Measurements from ENCODE around the gene SLC1A1. TPM values are rescaled to one million over a fixed set of nuclear protein-coding genes. Genes with fewer than 3 reads are reported as not detected.

SLC1A1 gene
- total RNA-seq, 1 donor from 2014 or later = 0.10 TPM

DNA sequence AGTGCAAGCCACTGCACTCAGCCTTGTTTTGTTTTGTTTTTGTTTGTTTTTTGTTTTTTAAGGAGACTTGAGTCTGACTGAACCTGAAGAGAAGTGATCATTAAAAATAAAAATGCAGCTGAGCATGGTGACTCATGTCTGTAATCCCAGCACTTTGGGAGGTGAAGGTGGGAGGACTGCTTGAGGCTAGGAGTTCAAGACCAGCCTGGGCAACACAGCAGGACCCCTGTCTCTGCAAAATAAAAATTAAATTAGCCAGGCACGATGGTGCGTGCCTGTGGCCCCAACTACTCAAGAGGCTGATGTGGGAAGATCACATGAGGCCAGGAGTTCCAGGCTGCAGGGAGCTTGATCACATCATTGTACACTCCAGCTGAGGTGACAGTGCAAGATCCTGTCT is 6.2 kb downstream of the SLC1A1 start:
- no peaks in the 10 kb centered on the region for H3K36me3 Mint-ChIP-seq (ENCODE audit: unreplicated experiment)
- TF ChIP-seq, protein P1, sequence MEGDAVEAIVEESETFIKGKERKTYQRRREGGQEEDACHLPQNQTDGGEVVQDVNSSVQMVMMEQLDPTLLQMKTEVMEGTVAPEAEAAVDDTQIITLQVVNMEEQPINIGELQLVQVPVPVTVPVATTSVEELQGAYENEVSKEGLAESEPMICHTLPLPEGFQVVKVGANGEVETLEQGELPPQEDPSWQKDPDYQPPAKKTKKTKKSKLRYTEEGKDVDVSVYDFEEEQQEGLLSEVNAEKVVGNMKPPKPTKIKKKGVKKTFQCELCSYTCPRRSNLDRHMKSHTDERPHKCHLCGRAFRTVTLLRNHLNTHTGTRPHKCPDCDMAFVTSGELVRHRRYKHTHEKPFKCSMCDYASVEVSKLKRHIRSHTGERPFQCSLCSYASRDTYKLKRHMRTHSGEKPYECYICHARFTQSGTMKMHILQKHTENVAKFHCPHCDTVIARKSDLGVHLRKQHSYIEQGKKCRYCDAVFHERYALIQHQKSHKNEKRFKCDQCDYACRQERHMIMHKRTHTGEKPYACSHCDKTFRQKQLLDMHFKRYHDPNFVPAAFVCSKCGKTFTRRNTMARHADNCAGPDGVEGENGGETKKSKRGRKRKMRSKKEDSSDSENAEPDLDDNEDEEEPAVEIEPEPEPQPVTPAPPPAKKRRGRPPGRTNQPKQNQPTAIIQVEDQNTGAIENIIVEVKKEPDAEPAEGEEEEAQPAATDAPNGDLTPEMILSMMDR (IDR thresholded peaks at IDR 0.05; ENCODE audit: partially characterized antibody, unreplicated experiment) = no peak
- no peak for DNase-seq
- H3K4me1 Mint-ChIP-seq (ENCODE audit: low read depth, unreplicated experiment) = no peaks in the 10 kb centered on the region
- no peak overlapping the region for H3K4me3 Mint-ChIP-seq (ENCODE audit: unreplicated experiment)
- peaks cover 6% of the 10 kb centered on the region for H3K27me3 Mint-ChIP-seq (ENCODE audit: unreplicated experiment)
- H3K9me3 Mint-ChIP-seq (ENCODE audit: unreplicated experiment) = peaks cover 3% of the 10 kb centered on the region
- no peak overlapping the region for H3K27ac Mint-ChIP-seq (ENCODE audit: unreplicated experiment)

DNA sequence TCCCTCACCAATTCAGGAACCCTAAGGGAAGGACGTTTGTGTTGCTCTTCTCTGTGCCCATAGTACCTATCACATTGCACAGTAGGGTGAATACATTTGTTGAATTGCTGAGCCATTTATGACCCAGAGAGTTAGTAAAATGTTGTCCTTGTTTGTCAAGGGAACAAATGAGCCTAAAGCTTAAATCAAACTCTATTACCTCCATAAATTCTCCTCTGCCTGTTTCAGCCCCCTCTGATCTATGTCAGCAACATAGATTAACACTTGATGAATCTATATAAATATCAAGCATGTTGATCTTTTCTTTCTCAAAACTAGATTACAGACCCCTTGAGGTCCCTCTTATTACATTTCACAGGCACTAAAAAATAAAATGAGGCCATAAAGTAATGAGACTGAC is 7.1 kb downstream of the SLC1A1 start:
- peaks cover 3% of the 10 kb centered on the region for H3K9me3 Mint-ChIP-seq (ENCODE audit: unreplicated experiment)
- DNase-seq = no peak
- H3K36me3 Mint-ChIP-seq (ENCODE audit: unreplicated experiment) = no peaks in the 10 kb centered on the region
- no peaks in the 10 kb centered on the region for H3K27me3 Mint-ChIP-seq (ENCODE audit: unreplicated experiment)
- TF ChIP-seq, protein P1 (IDR thresholded peaks at IDR 0.05; ENCODE audit: partially characterized antibody, unreplicated experiment) = no peak
- H3K4me1 Mint-ChIP-seq (ENCODE audit: low read depth, unreplicated experiment) = no peaks in the 10 kb centered on the region
- H3K4me3 Mint-ChIP-seq (ENCODE audit: unreplicated experiment) = no peak overlapping the region
- H3K27ac Mint-ChIP-seq (ENCODE audit: unreplicated experiment) = no peak overlapping the region

DNA sequence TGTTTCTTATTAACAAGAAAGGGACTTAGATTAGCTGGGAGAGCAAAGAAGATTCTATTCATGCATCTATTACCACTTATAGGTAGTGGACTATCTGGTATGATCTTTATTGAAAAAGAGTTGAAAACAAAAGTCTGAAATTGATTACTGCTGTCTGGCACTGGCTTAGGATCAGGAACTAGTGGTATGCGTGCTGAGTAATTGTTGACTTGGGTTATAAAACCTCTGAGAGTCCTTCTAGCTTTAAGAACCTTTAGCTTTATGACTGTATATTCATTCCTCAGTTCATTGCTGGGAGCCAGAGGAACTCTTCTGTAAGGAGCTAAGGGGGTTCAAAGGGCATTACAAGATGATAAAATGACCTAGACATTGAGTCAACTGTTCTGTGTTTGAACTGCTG is 7.6 kb downstream of the SLC1A1 start:
- DNase-seq = no peak
- no peak overlapping the region for H3K4me3 Mint-ChIP-seq (ENCODE audit: unreplicated experiment)
- TF ChIP-seq, protein P1 (IDR thresholded peaks at IDR 0.05; ENCODE audit: partially characterized antibody, unreplicated experiment) = no peak
- peaks cover 3% of the 10 kb centered on the region for H3K9me3 Mint-ChIP-seq (ENCODE audit: unreplicated experiment)
- H3K36me3 Mint-ChIP-seq (ENCODE audit: unreplicated experiment) = no peaks in the 10 kb centered on the region
- H3K4me1 Mint-ChIP-seq (ENCODE audit: low read depth, unreplicated experiment) = no peaks in the 10 kb centered on the region
- no peaks in the 10 kb centered on the region for H3K27me3 Mint-ChIP-seq (ENCODE audit: unreplicated experiment)
- no peak overlapping the region for H3K27ac Mint-ChIP-seq (ENCODE audit: unreplicated experiment)

DNA sequence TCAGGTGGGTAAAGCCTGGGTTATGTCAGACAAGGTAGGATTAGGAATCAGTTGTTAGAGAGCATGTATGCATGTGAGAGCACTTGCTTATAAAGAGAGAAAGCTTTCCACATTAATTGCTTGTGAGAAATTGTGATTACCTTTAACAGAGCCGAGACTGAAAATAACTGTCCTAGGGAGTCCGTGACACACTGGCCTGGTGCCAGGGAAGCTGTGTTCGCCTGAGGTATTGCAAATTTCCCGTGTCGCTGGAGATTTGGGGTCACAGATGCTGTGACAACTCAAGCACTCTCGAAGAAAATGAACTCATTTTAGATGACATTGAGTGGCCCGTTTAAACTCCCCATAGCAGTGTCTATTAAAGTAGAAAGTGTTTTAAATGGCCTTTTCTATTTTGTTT is 9.6 kb downstream of the SLC1A1 start:
- Mint-ChIP-seq H3K4me3 (ENCODE audit: unreplicated experiment) (no peak overlapping the region), H3K36me3 (ENCODE audit: unreplicated experiment) (no peaks in the 10 kb centered on the region), H3K27me3 (ENCODE audit: unreplicated experiment) (no peaks in the 10 kb centered on the region), H3K27ac (ENCODE audit: unreplicated experiment) (no peak overlapping the region), H3K9me3 (ENCODE audit: unreplicated experiment) (peaks cover 3% of the 10 kb centered on the region), H3K4me1 (ENCODE audit: low read depth, unreplicated experiment) (no peaks in the 10 kb centered on the region)
- TF ChIP-seq, protein P1 (IDR thresholded peaks at IDR 0.05; ENCODE audit: partially characterized antibody, unreplicated experiment) = no peak
- no peak for DNase-seq

DNA sequence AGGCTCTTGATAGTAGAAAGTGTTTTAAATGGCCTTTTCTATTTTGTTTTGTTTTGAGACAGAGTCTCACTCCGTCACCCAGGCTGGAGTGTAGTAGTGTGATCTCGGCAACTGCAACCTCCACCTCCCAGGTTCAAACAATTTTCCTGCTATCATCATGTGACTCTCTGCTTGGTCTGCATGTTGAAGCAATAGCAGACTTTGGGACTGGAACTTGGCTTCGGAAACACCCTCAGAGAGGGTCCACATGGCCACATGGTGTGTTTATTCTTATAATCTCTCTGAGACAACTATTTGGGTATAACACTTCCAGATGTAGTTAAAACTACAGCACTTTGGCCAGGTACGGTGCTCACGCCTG is 10.9 kb downstream of the SLC1A1 start:
- Mint-ChIP-seq H3K4me3 (ENCODE audit: unreplicated experiment) (no peak overlapping the region), H3K9me3 (ENCODE audit: unreplicated experiment) (peaks cover 3% of the 10 kb centered on the region), H3K27me3 (ENCODE audit: unreplicated experiment) (no peaks in the 10 kb centered on the region), H3K4me1 (ENCODE audit: low read depth, unreplicated experiment) (no peaks in the 10 kb centered on the region), H3K27ac (ENCODE audit: unreplicated experiment) (no peak overlapping the region), H3K36me3 (ENCODE audit: unreplicated experiment) (no peaks in the 10 kb centered on the region)
- TF ChIP-seq, protein P1 (IDR thresholded peaks at IDR 0.05; ENCODE audit: partially characterized antibody, unreplicated experiment) = no peak
- no peak for DNase-seq

Measured in glutamatergic neuron (in vitro differentiated cells).